ENCODE results near the gene PAPSS2.
"Not testable (repeated sequence)": the region's sequence is repeated elsewhere in the genome, so short reads cannot be mapped to it uniquely, and the experiment has no call there.

The PAPSS2 gene

GRCh38 chr10:87643920-87644319 lies 15.8 kb upstream of the PAPSS2 start:
- no peak for DNase-seq

- not testable (repeated sequence) for DNase-seq
These were observed 15.2 kb upstream of the PAPSS2 start for GRCh38 chr10:87644500-87644899.

- DNase-seq: no peak
These were observed 13.3 kb upstream of the PAPSS2 start for GRCh38 chr10:87646192-87646909.

- peak; percentile 59 for DNase-seq
These were observed 12.7 kb upstream of the PAPSS2 start for GRCh38 chr10:87646935-87647334.

- DNase-seq: no peak
These were observed 8.7 kb upstream of the PAPSS2 start for GRCh38 chr10:87650838-87651589.

GRCh38 chr10:87651801-87652200 lies 7.9 kb upstream of the PAPSS2 start:
- no peak for DNase-seq

- DNase-seq: no peak
These were observed 7.4 kb upstream of the PAPSS2 start for GRCh38 chr10:87652261-87652660.

- no peak for DNase-seq
These were observed 5.5 kb upstream of the PAPSS2 start for GRCh38 chr10:87654212-87654611.

GRCh38 chr10:87656431-87657072 lies 3.1 kb upstream of the PAPSS2 start:
- peak; percentile 75 for DNase-seq

- peak; percentile 92 for DNase-seq
These were observed 2.3 kb upstream of the PAPSS2 start for GRCh38 chr10:87657371-87657770.

- peak; percentile 36 for DNase-seq
These were observed 1.3 kb upstream of the PAPSS2 start for GRCh38 chr10:87658321-87658795.

GRCh38 chr10:87658858-87659555 lies 671 bp upstream of the PAPSS2 start:
- no peak for DNase-seq

- DNase-seq: peak; percentile 26
These were observed 931 bp downstream of the PAPSS2 start for GRCh38 chr10:87660484-87661133.

GRCh38 chr10:87661861-87662785 lies 2.4 kb downstream of the PAPSS2 start:
- no peak for DNase-seq

- no peak for DNase-seq
These were observed 4.6 kb downstream of the PAPSS2 start for GRCh38 chr10:87664276-87664701.

GRCh38 chr10:87667493-87667892 lies 7.8 kb downstream of the PAPSS2 start:
- DNase-seq: no peak

GRCh38 chr10:87668324-87669074 lies 8.8 kb downstream of the PAPSS2 start:
- peak; percentile 64 for DNase-seq

GRCh38 chr10:87669752-87670151 lies 10.1 kb downstream of the PAPSS2 start:
- DNase-seq: no peak

- DNase-seq: peak; percentile 72
These were observed 10.9 kb downstream of the PAPSS2 start for GRCh38 chr10:87670586-87670985.

- peak; percentile 26 for DNase-seq
These were observed 11.6 kb downstream of the PAPSS2 start for GRCh38 chr10:87671139-87671815.
